ENCODE data around the gene SRI. TPM values are rescaled to one million over a fixed set of nuclear protein-coding genes. Genes with fewer than 3 reads are reported as not detected.

The SRI gene
- total and polyA plus RNA-seq, 2 donors (not counting 1 experiment from before 2014, with no cell fraction given), result 46.5 to 49.9 TPM

DNA sequence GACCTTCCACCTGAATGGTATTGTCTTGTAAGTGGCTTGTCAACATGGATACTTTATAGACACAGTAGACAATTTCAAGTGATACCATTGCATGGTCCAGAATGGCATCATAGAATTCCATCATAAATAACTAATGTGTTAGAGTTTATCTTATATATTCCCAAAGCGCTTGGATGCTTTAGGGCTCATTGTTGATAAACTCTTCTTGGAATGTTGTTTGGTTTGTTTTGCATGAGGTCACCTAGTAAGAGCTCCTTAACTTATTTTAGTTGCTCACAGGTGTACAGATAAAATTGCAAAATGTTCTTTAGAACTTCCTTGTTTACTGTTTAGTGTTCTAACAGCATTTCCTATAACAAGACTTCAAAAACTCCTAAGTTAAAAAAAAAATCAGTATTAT is 36.8 kb downstream of the SRI start:
- Histone ChIP-seq H3K4me2 (replicated peaks; ENCODE audit: low read depth, low read length, poor library complexity, severe bottlenecking) (no peak overlapping the region), H3K36me3 (replicated peaks in 1 of 2; ENCODE audit: control extremely low read depth in 1 of 2, control insufficient read depth in 1 of 2, extremely low read depth in 1 of 2, insufficient read depth in 2 of 2, low read length in 1 of 2) (no peaks in the 10 kb centered on the region), H4K20me1 (ENCODE audit: control insufficient read depth, insufficient read depth, low read length, poor library complexity, severe bottlenecking) (no peaks in the 10 kb centered on the region), H3K27ac (ENCODE audit: low read length in 2 of 2) (no peak overlapping the region), H3K4me3 (ENCODE audit: control extremely low read depth in 1 of 5, extremely low read depth in 1 of 5, insufficient read depth in 1 of 5, low read depth in 2 of 5, low read length in 4 of 5) (no peak overlapping the region), H3K9me3 (ENCODE audit: control extremely low read depth in 1 of 3, control insufficient read depth in 2 of 3, insufficient read depth in 1 of 3, low read length in 2 of 3) (no peaks in the 10 kb centered on the region), H3K27me3 (replicated peaks in 1 of 4; ENCODE audit: control extremely low read depth in 1 of 4, control insufficient read depth in 3 of 4, insufficient read depth in 4 of 4, low read length in 3 of 4) (no peaks in the 10 kb centered on the region), H3K9ac (ENCODE audit: low read length) (no peak overlapping the region), H3K79me2 (ENCODE audit: control insufficient read depth, insufficient read depth, low read length) (no peaks in the 10 kb centered on the region), H3K4me1 (ENCODE audit: control insufficient read depth in 2 of 2, insufficient read depth in 2 of 2, low read length in 2 of 2) (no peaks in the 10 kb centered on the region), H2AFZ (ENCODE audit: insufficient read depth, low read depth, low read length, poor library complexity, severe bottlenecking) (no peak overlapping the region)
- ATAC-seq (ENCODE audit: low read depth), result no peak
- Mint-ChIP-seq H3K4me1 (no peaks in the 10 kb centered on the region), H3K27me3 (peaks cover 4% of the 10 kb centered on the region), H3K27ac (no peak overlapping the region), H3K4me3 (no peak overlapping the region), H3K9me3 (ENCODE audit: insufficient read depth) (no peaks in the 10 kb centered on the region)
- CTCF ChIA-PET, result no interaction called here
- no CpG with 5 or more reads among the region's 1 CpG for WGBS (ENCODE audit: insufficient coverage)
- intact Hi-C loops (cut with micrococcal nuclease), result no loop called here
- POLR2A ChIA-PET, result no interaction called here
- TF ChIP-seq EZH2 (IDR thresholded peaks at IDR 0.05; ENCODE audit: borderline replicate concordance, insufficient read depth, low read depth, low read length, poor library complexity, severe bottlenecking), result no peak
- TF ChIP-seq, protein P1, sequence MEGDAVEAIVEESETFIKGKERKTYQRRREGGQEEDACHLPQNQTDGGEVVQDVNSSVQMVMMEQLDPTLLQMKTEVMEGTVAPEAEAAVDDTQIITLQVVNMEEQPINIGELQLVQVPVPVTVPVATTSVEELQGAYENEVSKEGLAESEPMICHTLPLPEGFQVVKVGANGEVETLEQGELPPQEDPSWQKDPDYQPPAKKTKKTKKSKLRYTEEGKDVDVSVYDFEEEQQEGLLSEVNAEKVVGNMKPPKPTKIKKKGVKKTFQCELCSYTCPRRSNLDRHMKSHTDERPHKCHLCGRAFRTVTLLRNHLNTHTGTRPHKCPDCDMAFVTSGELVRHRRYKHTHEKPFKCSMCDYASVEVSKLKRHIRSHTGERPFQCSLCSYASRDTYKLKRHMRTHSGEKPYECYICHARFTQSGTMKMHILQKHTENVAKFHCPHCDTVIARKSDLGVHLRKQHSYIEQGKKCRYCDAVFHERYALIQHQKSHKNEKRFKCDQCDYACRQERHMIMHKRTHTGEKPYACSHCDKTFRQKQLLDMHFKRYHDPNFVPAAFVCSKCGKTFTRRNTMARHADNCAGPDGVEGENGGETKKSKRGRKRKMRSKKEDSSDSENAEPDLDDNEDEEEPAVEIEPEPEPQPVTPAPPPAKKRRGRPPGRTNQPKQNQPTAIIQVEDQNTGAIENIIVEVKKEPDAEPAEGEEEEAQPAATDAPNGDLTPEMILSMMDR (IDR thresholded peaks at IDR 0.05), result no peak
- DNase-seq, result no peak

DNA sequence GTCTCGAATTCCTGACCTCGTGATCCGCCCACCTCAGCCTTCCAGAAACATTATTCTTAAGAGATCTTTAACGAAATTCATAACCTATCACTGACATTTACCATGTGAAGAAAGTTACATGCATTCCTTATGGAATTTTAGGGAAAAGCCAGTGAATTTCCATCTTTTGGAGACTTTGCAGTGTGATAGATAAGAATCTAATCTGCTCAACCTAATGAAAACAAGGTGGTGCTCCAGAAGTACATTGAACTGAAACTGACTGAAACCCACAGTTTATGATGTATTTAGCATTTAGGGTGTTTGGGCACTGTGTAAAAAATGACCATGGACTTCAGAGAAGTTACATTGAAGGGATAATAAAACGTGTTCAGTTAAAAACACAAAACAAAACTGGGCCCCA is 43.6 kb downstream of the SRI start:
- no peak overlapping the region for H3K27ac ChIP-seq (ENCODE audit: low read length in 2 of 2)
- Mint-ChIP-seq H3K27ac (no peak overlapping the region), H3K4me1 (no peaks in the 10 kb centered on the region), H3K27me3 (no peaks in the 10 kb centered on the region), H3K4me3 (no peak overlapping the region), H3K9me3 (ENCODE audit: insufficient read depth) (no peaks in the 10 kb centered on the region)
- H3K9ac ChIP-seq (ENCODE audit: low read length), result no peak overlapping the region
- no peaks in the 10 kb centered on the region for H3K27me3 ChIP-seq (replicated peaks in 1 of 4; ENCODE audit: control extremely low read depth in 1 of 4, control insufficient read depth in 3 of 4, insufficient read depth in 4 of 4, low read length in 3 of 4)
- no peaks in the 10 kb centered on the region for H4K20me1 ChIP-seq (ENCODE audit: control insufficient read depth, insufficient read depth, low read length, poor library complexity, severe bottlenecking)
- CTCF ChIA-PET, result no interaction called here
- ATAC-seq (ENCODE audit: low read depth), result no peak
- no peak overlapping the region for H2AFZ ChIP-seq (ENCODE audit: insufficient read depth, low read depth, low read length, poor library complexity, severe bottlenecking)
- no peaks in the 10 kb centered on the region for H3K4me1 ChIP-seq (ENCODE audit: control insufficient read depth in 2 of 2, insufficient read depth in 2 of 2, low read length in 2 of 2)
- no peak overlapping the region for H3K4me3 ChIP-seq (ENCODE audit: control extremely low read depth in 1 of 5, extremely low read depth in 1 of 5, insufficient read depth in 1 of 5, low read depth in 2 of 5, low read length in 4 of 5)
- no peak for DNase-seq
- no peaks in the 10 kb centered on the region for H3K79me2 ChIP-seq (ENCODE audit: control insufficient read depth, insufficient read depth, low read length)
- no CpG with 5 or more reads among the region's 5 CpGs for WGBS (ENCODE audit: insufficient coverage)
- POLR2A ChIA-PET, result no interaction called here
- no peak for TF ChIP-seq EZH2 (IDR thresholded peaks at IDR 0.05; ENCODE audit: borderline replicate concordance, insufficient read depth, low read depth, low read length, poor library complexity, severe bottlenecking)
- TF ChIP-seq, protein P1 (IDR thresholded peaks at IDR 0.05), result no peak
- H3K4me2 ChIP-seq (replicated peaks; ENCODE audit: low read depth, low read length, poor library complexity, severe bottlenecking), result no peak overlapping the region
- intact Hi-C loops (cut with micrococcal nuclease), result no loop called here
- no peaks in the 10 kb centered on the region for H3K36me3 ChIP-seq (replicated peaks in 1 of 2; ENCODE audit: control extremely low read depth in 1 of 2, control insufficient read depth in 1 of 2, extremely low read depth in 1 of 2, insufficient read depth in 2 of 2, low read length in 1 of 2)
- no peaks in the 10 kb centered on the region for H3K9me3 ChIP-seq (ENCODE audit: control extremely low read depth in 1 of 3, control insufficient read depth in 2 of 3, insufficient read depth in 1 of 3, low read length in 2 of 3)
